IPS-NIHi7 (cell line): ENCODE measurements around the gene PRKX.
"Not testable (repeated sequence)": the region's sequence is repeated elsewhere in the genome, so short reads cannot be mapped to it uniquely, and the experiment has no call there.

Source experiments
- DNase-seq: peaks from one replicate; pipeline ENCODE4 v3.0.0; 2012; ENCODE audit warnings: mixed read lengths; ENCODE audit errors: extremely low spot score

Gene PRKX

GRCh38 chrX:3711331-3711917 lies 2.0 kb downstream of the PRKX start:
- no peak for DNase-seq

GRCh38 chrX:3707673-3708274 lies 5.7 kb downstream of the PRKX start:
- DNase-seq: not testable (repeated sequence)

- DNase-seq: no peak
Measured at GRCh38 chrX:3706481-3706880, 7.0 kb downstream of the PRKX start.

- not testable (repeated sequence) for DNase-seq
Measured at GRCh38 chrX:3703251-3703650, 10.2 kb downstream of the PRKX start.

GRCh38 chrX:3702095-3702494 lies 11.4 kb downstream of the PRKX start:
- not testable (repeated sequence) for DNase-seq

- not testable (repeated sequence) for DNase-seq
Measured at GRCh38 chrX:3701445-3701928, 12.0 kb downstream of the PRKX start.

- no peak for DNase-seq
Measured at GRCh38 chrX:3699821-3700381, 13.5 kb downstream of the PRKX start.

GRCh38 chrX:3697701-3698279 lies 15.7 kb downstream of the PRKX start:
- no peak for DNase-seq

GRCh38 chrX:3697220-3697684 lies 16.2 kb downstream of the PRKX start:
- no peak for DNase-seq

- no peak for DNase-seq
Measured at GRCh38 chrX:3695536-3695935, 17.9 kb downstream of the PRKX start.

GRCh38 chrX:3690140-3690539 lies 23.3 kb downstream of the PRKX start:
- no peak for DNase-seq

- not testable (repeated sequence) for DNase-seq
Measured at GRCh38 chrX:3683236-3683635, 30.2 kb downstream of the PRKX start.

GRCh38 chrX:3680459-3680858 lies 33.0 kb downstream of the PRKX start:
- no peak for DNase-seq

GRCh38 chrX:3679669-3680068 lies 33.8 kb downstream of the PRKX start:
- DNase-seq: no peak

GRCh38 chrX:3678328-3678727 lies 35.1 kb downstream of the PRKX start:
- no peak for DNase-seq

- no peak for DNase-seq
Measured at GRCh38 chrX:3674881-3675280, 38.6 kb downstream of the PRKX start.

- no peak for DNase-seq
Measured at GRCh38 chrX:3669841-3670475, 43.5 kb downstream of the PRKX start.

GRCh38 chrX:3666975-3667374 lies 46.5 kb downstream of the PRKX start:
- no peak for DNase-seq

GRCh38 chrX:3664921-3665320 lies 48.5 kb downstream of the PRKX start:
- DNase-seq: no peak

- DNase-seq: not testable (repeated sequence)
Measured at GRCh38 chrX:3663576-3664250, 49.7 kb downstream of the PRKX start.

GRCh38 chrX:3659761-3660160 lies 53.7 kb downstream of the PRKX start:
- no peak for DNase-seq

GRCh38 chrX:3655181-3655580 lies 58.3 kb downstream of the PRKX start:
- no peak for DNase-seq
